ENCODE data around the gene ZNF205. TPM values are rescaled to one million over a fixed set of nuclear protein-coding genes. Genes with fewer than 3 reads are reported as not detected.

The ZNF205 gene
- total RNA-seq, 1 donor from 2014 or later, result 0.09 TPM

- Mint-ChIP-seq H3K9me3 (no peaks in the 10 kb centered on the region), H3K4me1 (ENCODE audit: low read depth) (peaks cover 36% of the 10 kb centered on the region), H3K36me3 (ENCODE audit: low read depth) (peaks cover 9% of the 10 kb centered on the region), H3K27me3 (ENCODE audit: low read depth) (no peaks in the 10 kb centered on the region), H3K27ac (peak overlapping the region; percentile 67), H3K4me3 (ENCODE audit: low read depth) (peak overlapping the region; percentile 68)
- intact Hi-C loops (cut with micrococcal nuclease), result no loop called here
- DNase-seq (ENCODE audit: low spot score), result no peak
Observed at GRCh38 chr16:3087243-3088235, 24.8 kb upstream of the ZNF205 start.

GRCh38 chr16:3088450-3088849 lies 23.9 kb upstream of the ZNF205 start:
- no peak overlapping the region for H3K27ac Mint-ChIP-seq
- H3K4me3 Mint-ChIP-seq (ENCODE audit: low read depth), result no peak overlapping the region

GRCh38 chr16:3088925-3089716 lies 23.3 kb upstream of the ZNF205 start:
- no peaks in the 10 kb centered on the region for H3K27me3 Mint-ChIP-seq (ENCODE audit: low read depth)
- H3K27ac Mint-ChIP-seq, result no peak overlapping the region
- intact Hi-C loops (cut with micrococcal nuclease), result no loop called here
- H3K4me3 Mint-ChIP-seq (ENCODE audit: low read depth), result no peak overlapping the region
- DNase-seq (ENCODE audit: low spot score), result no peak
- peaks cover 35% of the 10 kb centered on the region for H3K4me1 Mint-ChIP-seq (ENCODE audit: low read depth)
- H3K9me3 Mint-ChIP-seq, result no peaks in the 10 kb centered on the region
- peaks cover 6% of the 10 kb centered on the region for H3K36me3 Mint-ChIP-seq (ENCODE audit: low read depth)

More at GRCh38 chr16:3088450-3088849, 23.9 kb upstream of the ZNF205 start:
- peaks cover 6% of the 10 kb centered on the region for H3K36me3 Mint-ChIP-seq (ENCODE audit: low read depth)
- intact Hi-C loops (cut with micrococcal nuclease), result no loop called here
- H3K9me3 Mint-ChIP-seq, result no peaks in the 10 kb centered on the region
- H3K4me1 Mint-ChIP-seq (ENCODE audit: low read depth), result peaks cover 35% of the 10 kb centered on the region
- no peak for DNase-seq (ENCODE audit: low spot score)
- H3K27me3 Mint-ChIP-seq (ENCODE audit: low read depth), result no peaks in the 10 kb centered on the region

- Mint-ChIP-seq H3K36me3 (ENCODE audit: low read depth) (peaks cover 1% of the 10 kb centered on the region), H3K4me1 (ENCODE audit: low read depth) (peaks cover 36% of the 10 kb centered on the region), H3K27ac (no peak overlapping the region), H3K9me3 (no peaks in the 10 kb centered on the region), H3K27me3 (ENCODE audit: low read depth) (no peaks in the 10 kb centered on the region), H3K4me3 (ENCODE audit: low read depth) (no peak overlapping the region)
- intact Hi-C loops (cut with micrococcal nuclease), result loop anchor here (10.0 kb wide), 1 partner anchor 75 kb away; no protein-coding TSS in a partner anchor
- no peak for DNase-seq (ENCODE audit: low spot score)
Observed at GRCh38 chr16:3089717-3090592, 22.4 kb upstream of the ZNF205 start.

- no peak overlapping the region for H3K4me3 Mint-ChIP-seq (ENCODE audit: low read depth)
- peaks cover 31% of the 10 kb centered on the region for H3K4me1 Mint-ChIP-seq (ENCODE audit: low read depth)
- H3K9me3 Mint-ChIP-seq, result no peaks in the 10 kb centered on the region
- no peak for DNase-seq (ENCODE audit: low spot score)
- H3K27me3 Mint-ChIP-seq (ENCODE audit: low read depth), result no peaks in the 10 kb centered on the region
- no peaks in the 10 kb centered on the region for H3K36me3 Mint-ChIP-seq (ENCODE audit: low read depth)
- no peak overlapping the region for H3K27ac Mint-ChIP-seq
- intact Hi-C loops (cut with micrococcal nuclease), result loop anchor here (10.0 kb wide), 1 partner anchor 73 kb away; no protein-coding TSS in a partner anchor
Observed at GRCh38 chr16:3091551-3091950, 20.8 kb upstream of the ZNF205 start.

- Mint-ChIP-seq H3K4me3 (ENCODE audit: low read depth) (no peak overlapping the region), H3K4me1 (ENCODE audit: low read depth) (peaks cover 28% of the 10 kb centered on the region), H3K27ac (no peak overlapping the region), H3K36me3 (ENCODE audit: low read depth) (no peaks in the 10 kb centered on the region), H3K27me3 (ENCODE audit: low read depth) (peaks cover 3% of the 10 kb centered on the region), H3K9me3 (no peaks in the 10 kb centered on the region)
- no peak for DNase-seq (ENCODE audit: low spot score)
- intact Hi-C loops (cut with micrococcal nuclease), result loop anchor here (10.0 kb wide), 1 partner anchor 72 kb away; no protein-coding TSS in a partner anchor
Observed at GRCh38 chr16:3092501-3092941, 19.9 kb upstream of the ZNF205 start.

GRCh38 chr16:3094289-3095027 lies 17.9 kb upstream of the ZNF205 start:
- Mint-ChIP-seq H3K4me3 (ENCODE audit: low read depth) (no peak overlapping the region), H3K4me1 (ENCODE audit: low read depth) (peaks cover 24% of the 10 kb centered on the region), H3K27ac (peak overlapping the region; percentile 9), H3K27me3 (ENCODE audit: low read depth) (peaks cover 4% of the 10 kb centered on the region), H3K9me3 (no peaks in the 10 kb centered on the region), H3K36me3 (ENCODE audit: low read depth) (no peaks in the 10 kb centered on the region)
- DNase-seq (ENCODE audit: low spot score), result peak; percentile 41
- intact Hi-C loops (cut with micrococcal nuclease), result loop anchor here (1.0 to 10.0 kb wide), 2 partner anchors 35 to 70 kb away; no protein-coding TSS in a partner anchor

GRCh38 chr16:3095869-3096268 lies 16.5 kb upstream of the ZNF205 start:
- Mint-ChIP-seq H3K27ac (peak overlapping the region; percentile 38), H3K9me3 (no peaks in the 10 kb centered on the region), H3K36me3 (ENCODE audit: low read depth) (no peaks in the 10 kb centered on the region), H3K4me1 (ENCODE audit: low read depth) (peaks cover 28% of the 10 kb centered on the region), H3K4me3 (ENCODE audit: low read depth) (no peak overlapping the region), H3K27me3 (ENCODE audit: low read depth) (peaks cover 4% of the 10 kb centered on the region)
- peak; percentile 60 for DNase-seq (ENCODE audit: low spot score)
- intact Hi-C loops (cut with micrococcal nuclease), result loop anchor here (10.0 kb wide), 1 partner anchor 69 kb away; no protein-coding TSS in a partner anchor

- no peak overlapping the region for H3K27ac Mint-ChIP-seq
- peaks cover 4% of the 10 kb centered on the region for H3K27me3 Mint-ChIP-seq (ENCODE audit: low read depth)
- intact Hi-C loops (cut with micrococcal nuclease), result loop anchor here (10.0 kb wide), 1 partner anchor 68 kb away; no protein-coding TSS in a partner anchor
- no peak overlapping the region for H3K4me3 Mint-ChIP-seq (ENCODE audit: low read depth)
- no peak for DNase-seq (ENCODE audit: low spot score)
- no peaks in the 10 kb centered on the region for H3K9me3 Mint-ChIP-seq
- peaks cover 28% of the 10 kb centered on the region for H3K4me1 Mint-ChIP-seq (ENCODE audit: low read depth)
- no peaks in the 10 kb centered on the region for H3K36me3 Mint-ChIP-seq (ENCODE audit: low read depth)
Observed at GRCh38 chr16:3096362-3096761, 16.0 kb upstream of the ZNF205 start.

- intact Hi-C loops (cut with micrococcal nuclease), result loop anchor here (10.0 kb wide), 1 partner anchor 68 kb away; no protein-coding TSS in a partner anchor
- H3K27ac Mint-ChIP-seq, result no peak overlapping the region
- no peaks in the 10 kb centered on the region for H3K36me3 Mint-ChIP-seq (ENCODE audit: low read depth)
Observed at GRCh38 chr16:3097266-3097665, 15.1 kb upstream of the ZNF205 start.

More at GRCh38 chr16:3097266-3097665, 15.1 kb upstream of the ZNF205 start:
- Mint-ChIP-seq H3K4me3 (ENCODE audit: low read depth) (no peak overlapping the region), H3K9me3 (no peaks in the 10 kb centered on the region), H3K27me3 (ENCODE audit: low read depth) (peaks cover 4% of the 10 kb centered on the region), H3K4me1 (ENCODE audit: low read depth) (peaks cover 33% of the 10 kb centered on the region)
- DNase-seq (ENCODE audit: low spot score), result no peak
